GM12875 (cell line): ENCODE results near the gene NXN.
"Not testable (repeated sequence)": the region's sequence is repeated elsewhere in the genome, so short reads cannot be mapped to it uniquely, and the experiment has no call there.

Source experiments
- H3K4me3 ChIP-seq: one replicate; pipeline ENCODE4 v1.5.1; 2011; ENCODE audit warnings: low read depth, low read length, control low read depth
- TF ChIP-seq, protein P1 (sequence below): IDR thresholded peaks from 2 replicates; pipeline ENCODE4 v1.5.1; 2011; ENCODE audit warnings: low read depth, mild to moderate bottlenecking, control low read depth, inconsistent platforms, low read length, moderate library complexity, borderline replicate concordance; ENCODE audit not compliant: insufficient read depth

The NXN gene

DNA sequence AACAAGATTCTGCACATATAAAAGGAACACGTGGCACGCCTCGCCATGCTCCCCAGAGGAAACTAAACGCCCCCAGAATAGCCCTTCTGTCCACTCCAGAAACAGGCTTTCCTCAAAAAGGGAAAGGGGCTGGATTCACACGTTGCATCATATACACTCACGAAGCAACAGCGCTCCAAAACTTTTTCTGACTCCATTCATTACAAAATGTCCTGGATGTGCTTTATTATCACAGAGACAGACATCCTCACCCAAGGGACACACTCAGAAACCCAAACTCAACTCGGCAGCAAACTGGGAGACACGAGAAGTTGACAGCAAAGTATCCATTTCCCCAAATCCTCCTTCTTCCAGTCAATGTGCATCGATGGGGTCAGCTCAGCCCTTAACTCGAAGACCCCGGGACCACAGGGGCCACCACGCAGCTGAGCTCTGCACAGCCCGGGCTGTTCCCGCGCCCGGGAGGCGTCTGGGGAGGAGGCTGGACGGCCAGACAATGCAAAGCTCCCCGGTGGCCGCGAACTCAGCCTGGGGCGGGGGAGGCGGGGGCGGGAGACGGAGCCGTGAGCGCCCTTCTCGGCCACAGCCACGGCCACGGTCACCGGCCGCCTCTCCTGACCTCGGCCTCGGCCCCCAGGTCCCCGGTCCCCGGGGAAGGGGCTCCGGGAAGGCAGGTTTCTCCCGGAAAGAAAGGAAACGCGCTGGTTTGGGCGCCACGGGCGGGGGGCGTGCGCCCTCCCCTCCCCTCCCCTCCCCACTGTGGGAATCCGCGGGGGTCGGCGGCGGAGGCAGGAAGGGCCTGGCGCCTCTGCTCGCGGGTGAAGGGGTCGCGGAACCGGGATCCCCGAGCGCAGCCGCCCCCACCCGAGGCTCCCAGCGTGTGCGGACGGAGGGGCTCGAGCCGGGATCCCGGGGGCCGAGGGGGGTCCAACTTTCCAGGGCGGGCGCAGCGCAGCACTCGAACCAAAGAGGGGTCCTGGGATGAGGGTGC is 1.2 kb downstream of the NXN start:
- TF ChIP-seq, protein P1, sequence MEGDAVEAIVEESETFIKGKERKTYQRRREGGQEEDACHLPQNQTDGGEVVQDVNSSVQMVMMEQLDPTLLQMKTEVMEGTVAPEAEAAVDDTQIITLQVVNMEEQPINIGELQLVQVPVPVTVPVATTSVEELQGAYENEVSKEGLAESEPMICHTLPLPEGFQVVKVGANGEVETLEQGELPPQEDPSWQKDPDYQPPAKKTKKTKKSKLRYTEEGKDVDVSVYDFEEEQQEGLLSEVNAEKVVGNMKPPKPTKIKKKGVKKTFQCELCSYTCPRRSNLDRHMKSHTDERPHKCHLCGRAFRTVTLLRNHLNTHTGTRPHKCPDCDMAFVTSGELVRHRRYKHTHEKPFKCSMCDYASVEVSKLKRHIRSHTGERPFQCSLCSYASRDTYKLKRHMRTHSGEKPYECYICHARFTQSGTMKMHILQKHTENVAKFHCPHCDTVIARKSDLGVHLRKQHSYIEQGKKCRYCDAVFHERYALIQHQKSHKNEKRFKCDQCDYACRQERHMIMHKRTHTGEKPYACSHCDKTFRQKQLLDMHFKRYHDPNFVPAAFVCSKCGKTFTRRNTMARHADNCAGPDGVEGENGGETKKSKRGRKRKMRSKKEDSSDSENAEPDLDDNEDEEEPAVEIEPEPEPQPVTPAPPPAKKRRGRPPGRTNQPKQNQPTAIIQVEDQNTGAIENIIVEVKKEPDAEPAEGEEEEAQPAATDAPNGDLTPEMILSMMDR, result no peak
- H3K4me3 ChIP-seq, result no peak overlapping the region

DNA sequence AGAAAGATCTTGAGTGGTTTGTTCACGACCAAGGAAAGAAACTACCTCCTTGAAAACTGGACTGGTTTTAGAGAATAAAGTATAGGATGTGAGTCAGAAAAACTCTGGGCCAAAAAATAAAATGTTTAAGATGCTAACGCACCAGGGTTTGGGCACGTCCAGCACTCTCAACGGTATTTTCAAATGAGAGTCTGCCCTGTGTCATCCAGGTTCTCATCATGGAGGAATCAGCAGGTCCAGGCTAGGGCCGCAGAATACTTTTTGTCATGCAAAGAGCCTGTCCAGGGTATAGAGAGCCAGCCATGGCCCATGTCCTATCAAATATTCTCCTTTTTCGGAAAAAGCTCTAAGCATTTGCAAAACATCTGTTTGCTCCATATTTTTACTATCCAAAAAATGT is 2.4 kb downstream of the NXN start:
- TF ChIP-seq, protein P1, result no peak
- H3K4me3 ChIP-seq, result no peak overlapping the region

DNA sequence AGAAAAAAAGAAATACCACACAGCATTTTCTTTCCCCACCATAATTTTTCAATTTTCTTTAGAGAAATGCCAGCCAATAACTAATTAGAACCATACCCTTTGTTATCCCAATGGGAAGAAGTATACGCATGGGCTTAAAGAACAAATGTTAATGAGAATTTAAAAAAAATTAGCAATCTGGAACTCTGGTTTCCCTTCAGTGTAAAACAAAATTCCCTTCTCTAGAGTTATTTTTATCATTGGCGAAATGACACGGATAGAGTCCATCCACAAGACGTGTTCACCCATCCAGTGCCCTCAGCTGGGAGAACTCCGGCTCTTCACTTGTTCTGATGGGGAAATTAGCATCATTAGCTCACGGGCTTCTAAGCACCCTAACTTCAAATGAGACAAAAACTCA is 3.3 kb downstream of the NXN start:
- TF ChIP-seq, protein P1, result no peak
- no peak overlapping the region for H3K4me3 ChIP-seq

DNA sequence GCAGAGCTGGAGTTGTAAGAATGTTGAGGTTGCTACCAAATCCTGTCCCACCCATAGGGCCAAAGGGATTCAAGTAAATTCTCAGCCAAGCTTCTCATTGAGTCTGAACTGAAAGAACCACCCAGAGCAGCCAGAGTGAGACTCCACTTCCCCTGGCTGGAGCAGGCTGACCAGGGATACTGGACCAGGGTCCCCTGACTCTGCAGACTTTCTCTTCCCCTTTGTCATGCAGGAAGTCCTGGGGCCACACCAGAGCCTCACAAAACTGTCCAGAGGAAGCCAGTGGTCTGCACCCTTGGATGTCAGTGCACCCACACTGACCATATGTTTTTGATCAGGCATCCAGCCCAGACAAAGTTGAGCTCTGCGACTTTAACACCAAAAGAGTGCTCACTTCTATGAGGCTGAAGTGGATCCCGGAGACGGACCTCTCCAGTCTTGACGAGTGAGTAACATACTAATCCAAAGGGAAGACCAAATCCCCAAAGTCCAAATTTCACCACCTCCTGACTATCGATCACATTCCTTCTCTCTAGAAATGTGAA is 4.1 kb downstream of the NXN start:
- H3K4me3 ChIP-seq, result no peak overlapping the region

DNA sequence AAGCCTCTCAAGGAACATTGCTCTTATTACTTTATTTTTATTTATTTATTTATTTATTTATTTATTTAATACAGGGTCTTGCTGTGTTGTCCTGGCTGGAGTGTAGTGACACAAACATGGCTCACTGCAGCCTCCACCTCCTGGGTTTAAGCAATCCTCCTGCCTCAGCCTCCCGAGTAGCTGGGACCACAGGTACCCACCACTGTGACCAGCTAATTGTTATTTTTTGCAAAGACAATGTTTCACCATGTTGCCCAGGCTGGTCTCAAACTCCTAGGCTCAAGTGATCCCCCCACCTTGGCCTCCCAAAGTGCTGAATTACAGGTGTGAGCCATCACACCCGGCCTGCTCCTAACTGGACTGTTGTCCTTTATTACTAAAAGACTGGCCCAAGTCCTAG is 4.8 kb downstream of the NXN start:
- H3K4me3 ChIP-seq, result not testable (repeated sequence)

More for the DNA sequence above, 4.1 kb downstream of the NXN start:
- TF ChIP-seq, protein P1, result no peak

DNA sequence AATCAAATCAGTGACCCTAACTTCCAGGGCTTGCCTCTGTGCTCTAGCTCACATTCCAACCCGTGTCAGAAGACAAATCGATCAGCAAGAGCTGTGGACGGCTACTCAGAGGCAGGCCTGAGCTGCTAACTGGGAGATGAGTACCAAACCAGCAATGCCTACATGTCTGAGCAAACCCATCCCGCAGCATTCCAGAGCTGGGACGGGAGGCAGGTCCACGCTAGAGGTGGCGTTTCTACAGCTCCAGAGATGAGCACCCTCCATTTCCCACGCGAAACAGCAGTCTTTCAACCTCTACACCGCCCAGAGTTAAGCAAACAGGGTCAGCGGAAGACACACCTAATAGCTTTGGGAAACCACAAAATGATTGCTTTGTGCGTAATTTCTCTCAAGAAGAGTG is 6.5 kb downstream of the NXN start:
- TF ChIP-seq, protein P1, result no peak
- no peak overlapping the region for H3K4me3 ChIP-seq

DNA sequence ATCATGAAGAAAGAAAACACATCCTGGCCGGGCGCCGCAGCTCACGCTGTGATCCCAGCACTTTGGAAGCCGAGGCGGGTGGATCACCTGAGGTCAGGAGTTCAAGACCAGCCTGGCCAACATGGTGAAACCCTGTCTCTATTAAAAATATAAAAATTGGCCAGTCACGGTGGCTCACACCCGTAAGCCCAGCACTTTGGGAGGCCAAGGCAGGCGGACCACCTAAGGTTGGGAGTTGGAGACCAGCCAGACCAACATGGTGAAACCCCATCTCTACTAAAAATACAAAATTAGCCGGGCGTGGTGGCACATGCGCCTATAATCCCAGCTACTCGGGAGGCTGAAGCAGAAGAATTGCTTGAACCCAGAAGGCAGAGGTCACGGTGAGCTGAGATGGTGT is 7.7 kb downstream of the NXN start:
- not testable (repeated sequence) for H3K4me3 ChIP-seq

DNA sequence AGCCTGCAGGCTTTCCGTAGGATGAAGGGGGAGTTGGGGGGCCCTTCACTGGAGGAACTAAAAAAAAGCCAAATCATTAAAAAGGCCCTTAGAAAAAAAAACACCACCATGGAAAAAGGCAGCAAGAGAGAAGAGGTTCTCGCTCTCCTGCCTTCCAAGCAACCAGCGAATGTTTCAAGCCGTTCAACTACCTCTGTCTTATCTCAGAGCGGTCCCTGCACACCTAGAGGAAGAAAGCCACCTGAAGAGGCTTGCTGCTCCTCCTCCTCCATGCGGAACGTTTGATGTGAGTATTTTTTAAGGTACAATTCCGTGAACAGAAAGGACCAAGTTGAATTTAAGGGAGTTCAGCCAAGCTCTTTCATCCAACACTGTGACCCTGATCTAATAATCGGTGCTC is 9.2 kb downstream of the NXN start:
- TF ChIP-seq, protein P1, result no peak
- no peak overlapping the region for H3K4me3 ChIP-seq
